ENCODE results near the gene QRFP. TPM values are rescaled to one million over a fixed set of nuclear protein-coding genes. Genes with fewer than 3 reads are reported as not detected.

The QRFP gene
- total RNA-seq, 1 donor from 2014 or later: not detected

DNA sequence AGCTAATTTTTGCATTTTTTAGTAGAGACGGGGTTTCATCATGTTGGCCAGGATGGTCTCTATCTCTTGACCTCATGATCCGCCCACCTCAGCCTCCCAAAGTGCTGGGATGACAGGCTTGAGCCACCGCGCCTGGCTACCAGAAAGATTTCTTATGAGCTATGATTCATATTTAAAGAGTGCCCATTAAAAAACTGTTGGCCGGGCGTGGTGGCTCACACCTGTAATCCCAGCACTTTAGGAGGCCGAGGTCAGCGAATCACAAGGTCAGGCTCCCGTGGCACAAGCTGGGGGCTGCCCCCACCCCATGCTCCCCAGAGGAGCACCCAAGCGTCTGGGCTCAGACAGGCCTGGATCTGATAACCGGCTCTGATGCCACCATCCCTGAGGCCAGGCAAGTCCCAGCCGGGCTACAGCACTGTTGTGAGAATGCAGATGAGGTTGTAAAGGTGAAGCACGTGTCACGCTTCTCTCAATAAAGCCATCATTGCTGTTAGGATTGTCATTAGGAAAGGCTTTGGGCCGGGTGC is 13.9 kb downstream of the QRFP start:
- TF ChIP-seq, protein P1, sequence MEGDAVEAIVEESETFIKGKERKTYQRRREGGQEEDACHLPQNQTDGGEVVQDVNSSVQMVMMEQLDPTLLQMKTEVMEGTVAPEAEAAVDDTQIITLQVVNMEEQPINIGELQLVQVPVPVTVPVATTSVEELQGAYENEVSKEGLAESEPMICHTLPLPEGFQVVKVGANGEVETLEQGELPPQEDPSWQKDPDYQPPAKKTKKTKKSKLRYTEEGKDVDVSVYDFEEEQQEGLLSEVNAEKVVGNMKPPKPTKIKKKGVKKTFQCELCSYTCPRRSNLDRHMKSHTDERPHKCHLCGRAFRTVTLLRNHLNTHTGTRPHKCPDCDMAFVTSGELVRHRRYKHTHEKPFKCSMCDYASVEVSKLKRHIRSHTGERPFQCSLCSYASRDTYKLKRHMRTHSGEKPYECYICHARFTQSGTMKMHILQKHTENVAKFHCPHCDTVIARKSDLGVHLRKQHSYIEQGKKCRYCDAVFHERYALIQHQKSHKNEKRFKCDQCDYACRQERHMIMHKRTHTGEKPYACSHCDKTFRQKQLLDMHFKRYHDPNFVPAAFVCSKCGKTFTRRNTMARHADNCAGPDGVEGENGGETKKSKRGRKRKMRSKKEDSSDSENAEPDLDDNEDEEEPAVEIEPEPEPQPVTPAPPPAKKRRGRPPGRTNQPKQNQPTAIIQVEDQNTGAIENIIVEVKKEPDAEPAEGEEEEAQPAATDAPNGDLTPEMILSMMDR (IDR thresholded peaks at IDR 0.05): no peak
- Histone ChIP-seq H3K4me3 (no peak overlapping the region), H3K4me1 (peaks cover 0 to 6% of the 10 kb centered on the region in 2 donors), H3K27ac (no peak overlapping the region), H3K27me3 (no peaks in the 10 kb centered on the region), H3K36me3 (peaks cover 94 to 97% of the 10 kb centered on the region in 2 donors), H3K9me3 (no peaks in the 10 kb centered on the region)
- intact Hi-C loops (cut with DNase I): no loop called here
- DNase-seq (ENCODE audit: low spot score in 2 of 2): no peak

DNA sequence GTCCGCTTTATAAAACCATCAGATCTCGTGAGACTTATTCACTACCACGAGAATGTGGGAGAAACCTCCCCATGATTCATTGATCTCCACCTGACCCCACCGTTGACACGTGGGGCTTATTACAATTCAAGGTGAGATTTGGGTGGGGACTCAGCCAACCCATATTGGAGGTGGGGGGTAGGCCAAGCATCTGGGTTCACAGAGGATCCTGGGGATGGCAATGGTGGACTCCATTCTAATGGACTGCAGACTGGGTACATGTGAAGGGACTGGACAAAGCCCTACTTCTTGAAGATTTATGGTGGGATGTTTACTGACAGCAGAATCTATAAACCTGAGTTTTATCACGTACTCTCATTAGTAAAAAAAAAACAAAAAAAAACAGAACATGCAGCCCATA is 15.1 kb downstream of the QRFP start:
- TF ChIP-seq, protein P1 (IDR thresholded peaks at IDR 0.05): no peak
- Histone ChIP-seq H3K9me3 (no peaks in the 10 kb centered on the region), H3K36me3 (peaks cover 86% of the 10 kb centered on the region in 2 donors), H3K4me3 (no peak overlapping the region), H3K27ac (no peak overlapping the region), H3K27me3 (no peaks in the 10 kb centered on the region), H3K4me1 (no peaks in the 10 kb centered on the region)
- no peak for DNase-seq (ENCODE audit: low spot score in 2 of 2)
- intact Hi-C loops (cut with DNase I): no loop called here

DNA sequence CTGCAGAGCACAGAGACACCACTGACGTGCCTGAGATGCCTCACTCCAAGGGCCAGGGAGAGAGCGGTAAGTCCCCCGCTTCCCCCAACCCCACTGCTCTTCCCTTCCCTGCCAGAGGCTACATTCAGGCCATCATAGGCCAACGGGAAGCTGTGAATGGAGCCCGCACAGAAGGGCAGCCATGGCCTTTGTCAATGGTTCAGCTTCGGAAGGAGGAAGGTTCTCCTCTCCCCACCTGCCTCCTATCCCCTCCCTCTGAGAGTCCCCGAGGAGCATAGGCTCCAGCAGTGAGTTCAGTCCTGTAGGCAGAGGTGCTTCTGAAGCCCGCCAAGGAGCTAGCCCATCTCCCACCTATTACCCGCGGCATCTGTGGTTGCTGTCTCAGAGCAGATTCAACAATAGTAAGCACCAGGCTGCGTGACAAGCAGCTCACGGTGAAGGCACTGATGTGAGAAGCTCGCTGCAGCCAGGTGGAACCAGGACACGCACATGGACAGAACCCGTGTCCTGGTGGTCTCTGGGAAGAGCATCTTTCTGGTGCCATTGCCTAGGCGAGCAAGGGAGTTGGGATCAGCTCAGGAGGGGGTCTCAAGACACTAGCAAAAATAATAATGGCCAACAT is 15.9 kb downstream of the QRFP start:
- Histone ChIP-seq H3K27ac (no peak overlapping the region), H3K36me3 (peaks cover 84 to 86% of the 10 kb centered on the region in 2 donors), H3K4me1 (no peaks in the 10 kb centered on the region), H3K4me3 (no peak overlapping the region), H3K27me3 (no peaks in the 10 kb centered on the region), H3K9me3 (no peaks in the 10 kb centered on the region)
- DNase-seq (ENCODE audit: low spot score in 2 of 2): no peak
- TF ChIP-seq, protein P1 (IDR thresholded peaks at IDR 0.05): no peak
- intact Hi-C loops (cut with DNase I): no loop called here

DNA sequence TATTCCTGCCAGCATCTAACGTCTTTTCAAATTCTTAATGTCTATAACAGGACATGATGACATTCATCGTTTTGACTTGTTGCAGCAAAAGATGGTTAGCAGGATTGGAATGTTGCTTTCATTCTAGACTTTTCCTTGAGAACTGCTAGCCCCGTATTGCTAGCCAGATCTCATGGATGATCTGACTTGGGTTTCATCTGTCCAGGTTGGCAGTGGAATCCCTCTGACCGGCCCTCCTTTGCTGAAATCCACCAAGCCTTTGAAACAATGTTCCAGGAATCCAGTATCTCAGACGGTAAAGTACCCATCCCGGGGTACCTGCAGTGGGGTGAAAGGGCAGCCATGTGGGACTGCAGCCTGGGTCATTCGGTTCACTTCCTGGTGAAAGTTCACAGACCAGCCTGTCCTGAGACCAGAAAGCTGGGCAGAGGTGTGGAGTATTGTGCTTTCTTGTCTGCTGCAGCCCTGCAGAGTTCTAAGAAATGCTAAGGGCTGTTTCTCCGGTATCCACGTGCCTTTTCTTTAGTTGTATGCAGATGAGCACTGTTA is 16.7 kb downstream of the QRFP start:
- H3K9me3 ChIP-seq: no peaks in the 10 kb centered on the region
- H3K4me1 ChIP-seq: no peaks in the 10 kb centered on the region
- H3K4me3 ChIP-seq: no peak overlapping the region
- no peaks in the 10 kb centered on the region for H3K27me3 ChIP-seq
- no peak overlapping the region for H3K27ac ChIP-seq
- peaks cover 84 to 86% of the 10 kb centered on the region in 2 donors for H3K36me3 ChIP-seq
- intact Hi-C loops (cut with DNase I): no loop called here
- TF ChIP-seq, protein P1 (IDR thresholded peaks at IDR 0.05): no peak
- no peak for DNase-seq (ENCODE audit: low spot score in 2 of 2)

DNA sequence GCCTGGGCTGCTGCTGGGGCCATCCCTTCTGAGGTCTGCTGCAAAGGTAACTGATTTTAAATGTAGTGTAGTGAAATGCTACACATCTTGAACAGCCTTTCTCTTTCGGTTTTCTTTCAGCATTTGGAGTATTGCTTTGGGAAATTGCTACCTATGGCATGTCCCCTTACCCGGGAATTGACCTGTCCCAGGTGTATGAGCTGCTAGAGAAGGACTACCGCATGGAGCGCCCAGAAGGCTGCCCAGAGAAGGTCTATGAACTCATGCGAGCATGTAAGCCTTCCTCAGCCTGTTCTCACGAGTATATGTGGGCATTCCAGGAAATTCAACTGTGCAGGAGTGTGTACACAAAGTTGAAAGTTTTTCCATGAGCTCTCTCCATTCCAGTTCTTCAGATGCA is 18.3 kb downstream of the QRFP start:
- Histone ChIP-seq H3K36me3 (peaks cover 86% of the 10 kb centered on the region in 2 donors), H3K9me3 (no peaks in the 10 kb centered on the region), H3K27me3 (no peaks in the 10 kb centered on the region), H3K4me1 (peaks cover 0 to 11% of the 10 kb centered on the region in 2 donors), H3K4me3 (no peak overlapping the region), H3K27ac (no peak overlapping the region)
- intact Hi-C loops (cut with DNase I): no loop called here
- TF ChIP-seq, protein P1 (IDR thresholded peaks at IDR 0.05): no peak
- DNase-seq (ENCODE audit: low spot score in 2 of 2): no peak

All from ascending aorta (tissue), 2 donors.